ENCODE data around the gene LAMB3.

Gene LAMB3

GRCh38 chr1:209657918-209658317, 5.7 kb upstream of the LAMB3 start:
- Histone ChIP-seq H3K4me2 (ENCODE audit: low read depth, low read length, poor library complexity, severe bottlenecking) (no peak overlapping the region), H4K20me1 (ENCODE audit: low read depth, low read length) (no peaks in the 10 kb centered on the region), H3K9me3 (ENCODE audit: insufficient read depth, low read length) (no peaks in the 10 kb centered on the region), H3F3A (ENCODE audit: insufficient read depth) (no peaks in the 10 kb centered on the region), H3K27me3 (ENCODE audit: low read length) (no peaks in the 10 kb centered on the region), H3K4me3 (ENCODE audit: insufficient read depth, low read length, poor library complexity, severe bottlenecking) (no peak overlapping the region), H3K9ac (ENCODE audit: low read length) (no peak overlapping the region), H3K79me2 (ENCODE audit: insufficient read depth, low read length) (no peaks in the 10 kb centered on the region), H2AFZ (ENCODE audit: low read depth, low read length, severe bottlenecking) (no peak overlapping the region), H3K27ac (ENCODE audit: low read depth, low read length) (no peak overlapping the region), H3K9me2 (replicated peaks; ENCODE audit: insufficient read depth, low read length) (no peaks in the 10 kb centered on the region), H3K36me3 (ENCODE audit: low read length) (no peaks in the 10 kb centered on the region)
- no peak for TF ChIP-seq EZH2phosphoT487 (conservative IDR thresholded peaks at IDR 0.05; ENCODE audit: low read length)
- TF ChIP-seq CTCF (IDR thresholded peaks at IDR 0.05; ENCODE audit: insufficient read depth, low read length, poor library complexity, severe bottlenecking), result no peak

GRCh38 chr1:209657140-209657879, 5.1 kb upstream of the LAMB3 start:
- Histone ChIP-seq H3K27me3 (ENCODE audit: low read length) (no peaks in the 10 kb centered on the region), H3K79me2 (ENCODE audit: insufficient read depth, low read length) (no peaks in the 10 kb centered on the region), H2AFZ (ENCODE audit: low read depth, low read length, severe bottlenecking) (no peak overlapping the region), H3K36me3 (ENCODE audit: low read length) (no peaks in the 10 kb centered on the region), H3K9me3 (ENCODE audit: insufficient read depth, low read length) (no peaks in the 10 kb centered on the region), H3K9me2 (replicated peaks; ENCODE audit: insufficient read depth, low read length) (no peaks in the 10 kb centered on the region), H3K27ac (ENCODE audit: low read depth, low read length) (no peak overlapping the region), H3F3A (ENCODE audit: insufficient read depth) (no peaks in the 10 kb centered on the region), H3K9ac (ENCODE audit: low read length) (no peak overlapping the region), H3K4me2 (ENCODE audit: low read depth, low read length, poor library complexity, severe bottlenecking) (no peak overlapping the region), H4K20me1 (ENCODE audit: low read depth, low read length) (no peaks in the 10 kb centered on the region), H3K4me3 (ENCODE audit: insufficient read depth, low read length, poor library complexity, severe bottlenecking) (no peak overlapping the region)
- TF ChIP-seq CTCF (IDR thresholded peaks at IDR 0.05; ENCODE audit: insufficient read depth, low read length, poor library complexity, severe bottlenecking), result no peak
- TF ChIP-seq EZH2phosphoT487 (conservative IDR thresholded peaks at IDR 0.05; ENCODE audit: low read length), result no peak

GRCh38 chr1:209655411-209656231, 3.4 kb upstream of the LAMB3 start:
- Histone ChIP-seq H3K9me2 (replicated peaks; ENCODE audit: insufficient read depth, low read length) (no peaks in the 10 kb centered on the region), H3K36me3 (ENCODE audit: low read length) (no peaks in the 10 kb centered on the region), H3K4me3 (ENCODE audit: insufficient read depth, low read length, poor library complexity, severe bottlenecking) (no peak overlapping the region), H3F3A (ENCODE audit: insufficient read depth) (no peaks in the 10 kb centered on the region), H4K20me1 (ENCODE audit: low read depth, low read length) (no peaks in the 10 kb centered on the region), H3K9ac (ENCODE audit: low read length) (no peak overlapping the region), H3K27ac (ENCODE audit: low read depth, low read length) (no peak overlapping the region), H2AFZ (ENCODE audit: low read depth, low read length, severe bottlenecking) (no peak overlapping the region), H3K27me3 (ENCODE audit: low read length) (no peaks in the 10 kb centered on the region), H3K79me2 (ENCODE audit: insufficient read depth, low read length) (no peaks in the 10 kb centered on the region), H3K4me2 (ENCODE audit: low read depth, low read length, poor library complexity, severe bottlenecking) (no peak overlapping the region), H3K9me3 (ENCODE audit: insufficient read depth, low read length) (no peaks in the 10 kb centered on the region)
- TF ChIP-seq CTCF (IDR thresholded peaks at IDR 0.05; ENCODE audit: insufficient read depth, low read length, poor library complexity, severe bottlenecking) (no peak), EZH2phosphoT487 (conservative IDR thresholded peaks at IDR 0.05; ENCODE audit: low read length) (no peak)

All from SU-DHL-6 (cell line).